Measurements from ENCODE around the gene CTNNBIP1.
"Not testable (repeated sequence)": the region's sequence is repeated elsewhere in the genome, so short reads cannot be mapped to it uniquely, and the experiment has no call there.

Gene CTNNBIP1

GRCh38 chr1:9809100-9809510 lies 101.0 kb downstream of the CTNNBIP1 start:
- Histone ChIP-seq H3K27ac (no peak overlapping the region), H3K4me1 (ENCODE audit: low read depth, poor library complexity, severe bottlenecking) (no peaks in the 10 kb centered on the region), H3K36me3 (ENCODE audit: insufficient read depth) (no peaks in the 10 kb centered on the region), H3K4me2 (no peak overlapping the region), H2AFZ (ENCODE audit: low read depth) (no peak overlapping the region), H3K9ac (no peak overlapping the region), H3K79me2 (ENCODE audit: insufficient read depth, low read depth) (peaks cover 63% of the 10 kb centered on the region), H3K4me3 (IDR thresholded peaks at IDR 0.05; ENCODE audit: insufficient read depth, low read depth, low read length) (no peak overlapping the region), H4K20me1 (ENCODE audit: insufficient read depth) (0 out of 2 replicates have a peak, but pooled peaks cover 5% of the 10 kb centered on the region), H3K27me3 (ENCODE audit: insufficient read depth, low read depth) (no peaks in the 10 kb centered on the region)
- no peak for TF ChIP-seq CTCF (conservative IDR thresholded peaks at IDR 0.05; ENCODE audit: low read depth, low read length)

- peaks cover 57% of the 10 kb centered on the region for H3K79me2 ChIP-seq (ENCODE audit: insufficient read depth, low read depth)
- no peak overlapping the region for H3K27ac ChIP-seq
- H3K4me3 ChIP-seq (IDR thresholded peaks at IDR 0.05; ENCODE audit: insufficient read depth, low read depth, low read length): no peak overlapping the region
- H4K20me1 ChIP-seq (ENCODE audit: insufficient read depth): 0 out of 2 replicates have a peak, but pooled peaks cover 5% of the 10 kb centered on the region
- no peaks in the 10 kb centered on the region for H3K4me1 ChIP-seq (ENCODE audit: low read depth, poor library complexity, severe bottlenecking)
- no peaks in the 10 kb centered on the region for H3K36me3 ChIP-seq (ENCODE audit: insufficient read depth)
- TF ChIP-seq CTCF (conservative IDR thresholded peaks at IDR 0.05; ENCODE audit: low read depth, low read length): no peak
- H3K27me3 ChIP-seq (ENCODE audit: insufficient read depth, low read depth): no peaks in the 10 kb centered on the region
- no peak overlapping the region for H2AFZ ChIP-seq (ENCODE audit: low read depth)
- no peak overlapping the region for H3K4me2 ChIP-seq
- H3K9ac ChIP-seq: no peak overlapping the region
These were observed 101.6 kb downstream of the CTNNBIP1 start for GRCh38 chr1:9808459-9808858.

GRCh38 chr1:9807541-9807940 lies 102.5 kb downstream of the CTNNBIP1 start:
- TF ChIP-seq CTCF (conservative IDR thresholded peaks at IDR 0.05; ENCODE audit: low read depth, low read length): no peak
- peaks cover 59% of the 10 kb centered on the region for H3K79me2 ChIP-seq (ENCODE audit: insufficient read depth, low read depth)

GRCh38 chr1:9805972-9806371 lies 104.1 kb downstream of the CTNNBIP1 start:
- not testable (repeated sequence) for H3K4me1 ChIP-seq (ENCODE audit: low read depth, poor library complexity, severe bottlenecking); H2AFZ ChIP-seq (ENCODE audit: low read depth); H3K4me3 ChIP-seq (IDR thresholded peaks at IDR 0.05; ENCODE audit: insufficient read depth, low read depth, low read length); H3K27me3 ChIP-seq (ENCODE audit: insufficient read depth, low read depth); H3K4me2 ChIP-seq; H4K20me1 ChIP-seq (ENCODE audit: insufficient read depth); H3K36me3 ChIP-seq (ENCODE audit: insufficient read depth); H3K9ac ChIP-seq; H3K27ac ChIP-seq
- peaks cover 45% of the 10 kb centered on the region for H3K79me2 ChIP-seq (ENCODE audit: insufficient read depth, low read depth)

More at GRCh38 chr1:9807541-9807940, 102.5 kb downstream of the CTNNBIP1 start:
- no peak overlapping the region for H3K4me2 ChIP-seq
- H3K36me3 ChIP-seq (ENCODE audit: insufficient read depth): no peaks in the 10 kb centered on the region
- H3K27ac ChIP-seq: no peak overlapping the region
- H3K4me1 ChIP-seq (ENCODE audit: low read depth, poor library complexity, severe bottlenecking): no peaks in the 10 kb centered on the region
- H3K27me3 ChIP-seq (ENCODE audit: insufficient read depth, low read depth): no peaks in the 10 kb centered on the region
- peaks cover 5% of the 10 kb centered on the region; the same call in 1 of the 2 replicates for H4K20me1 ChIP-seq (ENCODE audit: insufficient read depth)
- no peak overlapping the region for H3K9ac ChIP-seq
- H2AFZ ChIP-seq (ENCODE audit: low read depth): no peak overlapping the region
- H3K4me3 ChIP-seq (IDR thresholded peaks at IDR 0.05; ENCODE audit: insufficient read depth, low read depth, low read length): no peak overlapping the region

- no peak overlapping the region for H3K4me3 ChIP-seq (IDR thresholded peaks at IDR 0.05; ENCODE audit: insufficient read depth, low read depth, low read length)
- peaks cover 46% of the 10 kb centered on the region for H3K79me2 ChIP-seq (ENCODE audit: insufficient read depth, low read depth)
- TF ChIP-seq CTCF (conservative IDR thresholded peaks at IDR 0.05; ENCODE audit: low read depth, low read length): no peak
These were observed 105.0 kb downstream of the CTNNBIP1 start for GRCh38 chr1:9805006-9805508.

GRCh38 chr1:9803003-9803918 lies 106.8 kb downstream of the CTNNBIP1 start:
- Histone ChIP-seq H3K79me2 (ENCODE audit: insufficient read depth, low read depth) (peaks cover 59% of the 10 kb centered on the region), H3K4me1 (ENCODE audit: low read depth, poor library complexity, severe bottlenecking) (peaks cover 13% of the 10 kb centered on the region)
- not testable (repeated sequence) for H3K27me3 ChIP-seq (ENCODE audit: insufficient read depth, low read depth); H3K27ac ChIP-seq; H3K36me3 ChIP-seq (ENCODE audit: insufficient read depth); H3K4me3 ChIP-seq (IDR thresholded peaks at IDR 0.05; ENCODE audit: insufficient read depth, low read depth, low read length); H3K9ac ChIP-seq; H4K20me1 ChIP-seq (ENCODE audit: insufficient read depth); H3K4me2 ChIP-seq; H2AFZ ChIP-seq (ENCODE audit: low read depth)

More at GRCh38 chr1:9805006-9805508, 105.0 kb downstream of the CTNNBIP1 start:
- Histone ChIP-seq H3K4me1 (ENCODE audit: low read depth, poor library complexity, severe bottlenecking) (peaks cover 4% of the 10 kb centered on the region), H4K20me1 (ENCODE audit: insufficient read depth) (peaks cover under 1% of the 10 kb centered on the region; the same call in 1 of the 2 replicates), H3K36me3 (ENCODE audit: insufficient read depth) (no peaks in the 10 kb centered on the region), H3K27ac (no peak overlapping the region), H3K9ac (no peak overlapping the region), H2AFZ (ENCODE audit: low read depth) (no peak overlapping the region), H3K27me3 (ENCODE audit: insufficient read depth, low read depth) (no peaks in the 10 kb centered on the region), H3K4me2 (no peak overlapping the region)
